Measurements from ENCODE around the gene NCAPG. TPM values are rescaled to one million over a fixed set of nuclear protein-coding genes. Genes with fewer than 3 reads are reported as not detected.

Gene NCAPG
- total and polyA plus RNA-seq, 8 donors: 3.0 to 47.7 (median 23.5) TPM

DNA sequence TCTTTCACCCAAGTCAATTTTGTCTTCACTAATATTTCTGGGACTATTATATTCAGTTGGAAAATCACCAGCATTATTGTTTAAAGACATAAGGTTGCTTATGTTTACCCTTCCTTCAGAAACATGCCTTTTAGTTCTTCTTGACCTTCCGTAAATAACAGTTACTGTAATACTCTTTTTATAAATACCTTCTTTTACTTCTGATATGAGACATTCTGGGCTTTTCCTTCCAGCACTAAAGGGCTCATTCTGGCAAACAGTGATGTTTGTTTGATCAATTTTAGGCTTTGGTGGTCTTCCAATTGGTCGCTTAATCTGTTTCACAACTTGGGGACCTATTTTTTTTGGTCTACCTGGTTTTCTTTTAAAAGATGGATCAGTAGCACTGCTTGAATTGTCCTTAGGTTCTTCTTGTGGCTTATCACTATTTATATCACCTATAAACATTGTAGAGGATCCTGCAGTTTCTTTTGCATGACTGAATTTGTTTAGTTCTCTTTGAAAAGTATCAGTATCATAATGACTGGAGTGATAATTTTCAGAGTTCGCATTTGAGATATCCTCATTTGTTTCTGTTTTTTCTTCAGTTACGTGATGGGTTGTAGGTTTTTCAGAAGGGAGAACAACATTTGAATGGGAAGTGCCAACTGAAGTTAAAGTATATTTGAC lies 64.8 kb downstream of the NCAPG start:
- Histone ChIP-seq H3K4me3 (no peak overlapping the region), H3K9me3 (no peaks in the 10 kb centered on the region), H3K27me3 (no peaks in the 10 kb centered on the region), H3K36me3 (no peaks in the 10 kb centered on the region), H3K4me1 (no peaks in the 10 kb centered on the region), H3K27ac (no peak overlapping the region)
- TF ChIP-seq, protein P1, sequence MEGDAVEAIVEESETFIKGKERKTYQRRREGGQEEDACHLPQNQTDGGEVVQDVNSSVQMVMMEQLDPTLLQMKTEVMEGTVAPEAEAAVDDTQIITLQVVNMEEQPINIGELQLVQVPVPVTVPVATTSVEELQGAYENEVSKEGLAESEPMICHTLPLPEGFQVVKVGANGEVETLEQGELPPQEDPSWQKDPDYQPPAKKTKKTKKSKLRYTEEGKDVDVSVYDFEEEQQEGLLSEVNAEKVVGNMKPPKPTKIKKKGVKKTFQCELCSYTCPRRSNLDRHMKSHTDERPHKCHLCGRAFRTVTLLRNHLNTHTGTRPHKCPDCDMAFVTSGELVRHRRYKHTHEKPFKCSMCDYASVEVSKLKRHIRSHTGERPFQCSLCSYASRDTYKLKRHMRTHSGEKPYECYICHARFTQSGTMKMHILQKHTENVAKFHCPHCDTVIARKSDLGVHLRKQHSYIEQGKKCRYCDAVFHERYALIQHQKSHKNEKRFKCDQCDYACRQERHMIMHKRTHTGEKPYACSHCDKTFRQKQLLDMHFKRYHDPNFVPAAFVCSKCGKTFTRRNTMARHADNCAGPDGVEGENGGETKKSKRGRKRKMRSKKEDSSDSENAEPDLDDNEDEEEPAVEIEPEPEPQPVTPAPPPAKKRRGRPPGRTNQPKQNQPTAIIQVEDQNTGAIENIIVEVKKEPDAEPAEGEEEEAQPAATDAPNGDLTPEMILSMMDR (IDR thresholded peaks at IDR 0.05): no peak
- no peak for ATAC-seq
- intact Hi-C loops (cut with DNase I): no loop called here
- DNase-seq: no peak

- H3K27ac ChIP-seq: no peak overlapping the region
- no peaks in the 10 kb centered on the region for H3K27me3 ChIP-seq
- H3K4me3 ChIP-seq: no peak overlapping the region
- TF ChIP-seq, protein P1 (IDR thresholded peaks at IDR 0.05): no peak
- DNase-seq (no peak), ATAC-seq (no peak)
- H3K4me1 ChIP-seq: no peaks in the 10 kb centered on the region
- H3K9me3 ChIP-seq: no peaks in the 10 kb centered on the region
- intact Hi-C loops (cut with DNase I): no loop called here
- no peaks in the 10 kb centered on the region for H3K36me3 ChIP-seq
These were observed 66.2 kb downstream of the NCAPG start for GRCh38 chr4:17876943-17877342.

DNA sequence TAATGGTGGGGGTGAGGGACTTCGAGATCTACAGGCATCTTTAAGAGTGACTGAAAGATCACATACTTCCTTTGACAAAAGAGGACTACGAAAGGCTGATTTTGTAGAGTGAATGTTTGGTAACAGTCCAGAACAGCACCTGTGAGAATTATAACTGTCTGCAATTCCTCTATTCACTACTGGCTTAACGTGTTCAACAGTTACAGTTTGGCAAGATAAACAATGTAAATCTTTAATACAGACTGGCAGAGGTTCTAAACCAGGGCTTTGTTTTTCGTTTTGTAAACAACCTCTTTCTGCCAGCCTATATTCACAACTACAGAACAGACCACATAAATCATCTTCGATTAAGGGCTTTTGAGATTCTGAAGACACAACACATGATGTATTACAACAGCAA lies 66.9 kb downstream of the NCAPG start:
- Histone ChIP-seq H3K36me3 (no peaks in the 10 kb centered on the region), H3K4me3 (no peak overlapping the region), H3K27ac (no peak overlapping the region), H3K27me3 (no peaks in the 10 kb centered on the region), H3K9me3 (no peaks in the 10 kb centered on the region), H3K4me1 (no peaks in the 10 kb centered on the region)
- ATAC-seq (no peak), DNase-seq (no peak)
- TF ChIP-seq, protein P1 (IDR thresholded peaks at IDR 0.05): no peak
- intact Hi-C loops (cut with DNase I): no loop called here

DNA sequence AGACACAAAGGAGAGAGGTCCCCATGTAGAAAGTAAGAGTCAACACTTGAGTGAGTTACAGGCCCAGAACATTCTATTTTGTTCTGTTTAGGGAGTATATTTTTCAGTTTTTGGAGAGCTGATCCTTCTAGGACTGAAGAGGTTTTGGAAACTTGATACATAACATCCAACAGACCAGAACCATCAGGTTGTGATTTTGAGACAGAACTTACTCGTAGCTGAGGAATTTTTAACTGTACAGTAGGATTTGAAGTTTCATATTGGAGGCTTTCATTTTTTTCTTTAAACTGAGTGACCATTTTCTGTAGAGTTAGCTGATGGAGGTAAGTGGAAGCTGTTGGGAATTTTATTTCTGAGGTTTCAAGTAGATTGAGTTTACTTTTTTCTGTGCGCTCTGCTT lies 73.3 kb downstream of the NCAPG start:
- ATAC-seq (no peak), DNase-seq (no peak)
- Histone ChIP-seq H3K36me3 (no peaks in the 10 kb centered on the region), H3K9me3 (no peaks in the 10 kb centered on the region), H3K27ac (no peak overlapping the region), H3K27me3 (no peaks in the 10 kb centered on the region), H3K4me1 (no peaks in the 10 kb centered on the region), H3K4me3 (no peak overlapping the region)
- TF ChIP-seq, protein P1 (IDR thresholded peaks at IDR 0.05): no peak
- intact Hi-C loops (cut with DNase I): no loop called here

DNA sequence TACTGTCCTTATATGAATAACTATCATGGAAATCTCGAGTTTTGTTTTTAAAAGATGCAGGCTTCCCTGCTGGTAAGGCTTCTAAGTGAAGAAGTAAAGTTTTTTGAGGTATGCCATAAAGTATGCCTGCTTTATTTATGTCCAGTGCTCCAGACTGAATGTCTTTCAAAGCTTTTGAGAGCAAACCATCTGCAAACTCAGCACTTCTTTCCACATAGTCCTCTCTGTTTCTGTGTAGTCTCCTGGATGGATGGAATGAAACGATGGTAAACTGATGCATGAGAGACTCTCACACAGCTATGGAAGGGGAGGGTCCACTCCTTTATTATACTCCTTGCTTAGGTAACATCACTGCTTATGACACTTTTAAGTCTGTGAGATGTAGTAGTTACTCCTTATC lies 73.7 kb downstream of the NCAPG start:
- no peak overlapping the region for H3K27ac ChIP-seq
- no peaks in the 10 kb centered on the region for H3K27me3 ChIP-seq
- TF ChIP-seq, protein P1 (IDR thresholded peaks at IDR 0.05): no peak
- ATAC-seq (no peak), DNase-seq (no peak)
- H3K4me3 ChIP-seq: no peak overlapping the region
- intact Hi-C loops (cut with DNase I): no loop called here
- H3K9me3 ChIP-seq: no peaks in the 10 kb centered on the region
- H3K36me3 ChIP-seq: no peaks in the 10 kb centered on the region
- H3K4me1 ChIP-seq: no peaks in the 10 kb centered on the region
